Neural cell (in vitro differentiated cells): ENCODE results near the gene SLC12A7. TPM values are rescaled to one million over a fixed set of nuclear protein-coding genes. Genes with fewer than 3 reads are reported as not detected.

Experiments used
- H2AFZ ChIP-seq: fragments of 200-600, 300-800 bp; sonication (generic), shearing (Covaris generic); 2 replicates; pipeline ENCODE4 v1.6.0; 2014; ENCODE audit warnings: low read depth, mild to moderate bottlenecking, antibody characterized with exemption, low read length, moderate library complexity
- H3F3A ChIP-seq: fragments of 200-600 bp; shearing (Covaris generic); 2 replicates; pipeline ENCODE4 v1.6.1; 2016; ENCODE audit warnings: mild to moderate bottlenecking, moderate library complexity, mixed read lengths, antibody characterized with exemption, low read length; ENCODE audit not compliant: insufficient read depth, poor library complexity, severe bottlenecking
- H3K27ac ChIP-seq: fragments of 200-600, 300-800 bp; sonication (generic), shearing (Covaris generic); 2 replicates; pipeline ENCODE4 v1.5.1; 2014; ENCODE audit warnings: mild to moderate bottlenecking, low read length, moderate library complexity
- H3K27me3 ChIP-seq: fragments of 300-800, 200-600 bp; sonication (generic), shearing (Covaris generic); 2 replicates; pipeline ENCODE4 v1.6.0; 2014; ENCODE audit warnings: mild to moderate bottlenecking, low read depth, low read length, moderate library complexity; ENCODE audit not compliant: insufficient read depth
- H3K36me3 ChIP-seq: fragments of 300-800, 200-600 bp; sonication (generic), shearing (Covaris generic); 2 replicates; pipeline ENCODE4 v1.5.1; 2014; ENCODE audit warnings: mild to moderate bottlenecking, antibody characterized with exemption, low read length, moderate library complexity; ENCODE audit not compliant: insufficient read depth
- H3K4me2 ChIP-seq: fragments of 300-800, 200-600 bp; sonication (generic), shearing (Covaris generic); 2 replicates; pipeline ENCODE4 v1.6.0; 2014; ENCODE audit warnings: mild to moderate bottlenecking, low read length
- H3K4me3 ChIP-seq: fragments of 300-800, 200-600 bp; sonication (generic), shearing (Covaris generic); 2 replicates; pipeline ENCODE4 v1.5.1; 2014; ENCODE audit warnings: mild to moderate bottlenecking, low read length, moderate library complexity
- H3K79me2 ChIP-seq: fragments of 200-600 bp; shearing (Covaris generic); replicated peaks from 2 replicates; pipeline ENCODE4 v1.6.0; 2014; ENCODE audit warnings: mild to moderate bottlenecking, low read length, moderate library complexity; ENCODE audit not compliant: insufficient read depth
- H3K9ac ChIP-seq: fragments of 300-800, 200-600 bp; sonication (generic), shearing (Covaris generic); 2 replicates; pipeline ENCODE4 v1.6.1; 2016; ENCODE audit warnings: mild to moderate bottlenecking, low read length, mixed read lengths
- H3K9me2 ChIP-seq: fragments of 200-600 bp; shearing (Covaris generic); 2 replicates; pipeline ENCODE4 v1.6.1; 2016; ENCODE audit warnings: mild to moderate bottlenecking, low read length, mixed read lengths; ENCODE audit not compliant: insufficient read depth
- H3K9me3 ChIP-seq: fragments of 200-600, 300-800 bp; sonication (generic), shearing (Covaris generic); 2 replicates; pipeline ENCODE4 v1.6.1; 2016; ENCODE audit warnings: mild to moderate bottlenecking, mixed run types, low read length, moderate library complexity, mixed read lengths
- H4K20me1 ChIP-seq: fragments of 200-600 bp; shearing (Covaris generic); 2 replicates; pipeline ENCODE4 v1.6.1; 2016; ENCODE audit warnings: mild to moderate bottlenecking, mixed run types; ENCODE audit not compliant: insufficient read depth
- CTCF ChIP-seq: fragments of 450-650 bp; IDR thresholded peaks from 2 replicates; pipeline ENCODE4 v1.5.1; 2014; ENCODE audit warnings: antibody characterized with exemption, mild to moderate bottlenecking, moderate library complexity; ENCODE audit not compliant: poor library complexity, severe bottlenecking
- EP300 ChIP-seq: fragments of 450-650 bp; conservative IDR thresholded peaks from 2 replicates; pipeline ENCODE4 v1.6.1; 2014; ENCODE audit warnings: antibody characterized with exemption, mild to moderate bottlenecking, moderate library complexity; ENCODE audit not compliant: poor library complexity, severe bottlenecking
- EZH2 ChIP-seq: fragments of 200-600, 300-800 bp; shearing (Covaris generic), sonication (generic); IDR thresholded peaks from 2 replicates; pipeline ENCODE4 v1.6.1; 2014; ENCODE audit warnings: antibody characterized with exemption, low read length, borderline replicate concordance, mild to moderate bottlenecking; ENCODE audit not compliant: insufficient read depth, poor library complexity, severe bottlenecking
- MXI1 ChIP-seq: fragments of 450-650 bp; conservative IDR thresholded peaks from 2 replicates; pipeline ENCODE4 v1.6.1; 2014; ENCODE audit warnings: antibody characterized with exemption, mild to moderate bottlenecking; ENCODE audit not compliant: poor library complexity, severe bottlenecking
- POLR2AphosphoS5 ChIP-seq: IDR thresholded peaks from 2 replicates; pipeline ENCODE4 v1.6.1; 2012
- RAD21 ChIP-seq: fragments of 450-650 bp; conservative IDR thresholded peaks from 2 replicates; pipeline ENCODE4 v1.6.1; 2014; ENCODE audit warnings: antibody characterized with exemption, mild to moderate bottlenecking, moderate library complexity
- REST ChIP-seq: IDR thresholded peaks from 2 replicates; pipeline ENCODE4 v1.6.1; 2012; ENCODE audit warnings: borderline replicate concordance
- SMC3 ChIP-seq: fragments of 450-650 bp; conservative IDR thresholded peaks from 2 replicates; pipeline ENCODE4 v1.6.1; 2014; ENCODE audit warnings: antibody characterized with exemption, mild to moderate bottlenecking, moderate library complexity; ENCODE audit not compliant: poor library complexity
- TAF1 ChIP-seq: IDR thresholded peaks from 2 replicates; pipeline ENCODE4 v1.6.1; 2012; ENCODE audit warnings: low read depth
- polyA plus RNA-seq: library from polyadenylated mRNA; depleted of rRNA; stranded (reverse); fragments of >200 nt; gene quantifications from 2 replicates; pipeline ENCODE4 v1.2.3, GENCODE V29; 2014

Gene SLC12A7
- polyA plus RNA-seq, 1 donor from 2014 or later = 4.5 TPM

GRCh38 chr5:1151316-1151715, 39.5 kb upstream of the SLC12A7 start:
- no peaks in the 10 kb centered on the region for H3K36me3 ChIP-seq
- H3K27ac ChIP-seq = no peak overlapping the region
- H2AFZ ChIP-seq = no peak overlapping the region
- H3K4me3 ChIP-seq = no peak overlapping the region
- no peaks in the 10 kb centered on the region for H3K79me2 ChIP-seq
- no peaks in the 10 kb centered on the region for H3K9me2 ChIP-seq
- no peak overlapping the region for H3K9ac ChIP-seq
- peaks cover 22% of the 10 kb centered on the region for H3K27me3 ChIP-seq
- no peaks in the 10 kb centered on the region for H4K20me1 ChIP-seq
- no peaks in the 10 kb centered on the region for H3F3A ChIP-seq
- no peak overlapping the region for H3K4me2 ChIP-seq
- H3K9me3 ChIP-seq = no peaks in the 10 kb centered on the region
- TF ChIP-seq RAD21 (no peak), EZH2 (no peak), CTCF (no peak), MXI1 (no peak), TAF1 (no peak), SMC3 (no peak), REST (no peak), POLR2AphosphoS5 (no peak), EP300 (no peak)

GRCh38 chr5:1150866-1151265, 39.0 kb upstream of the SLC12A7 start:
- Histone ChIP-seq H3K27me3 (peaks cover 18% of the 10 kb centered on the region), H3K79me2 (no peaks in the 10 kb centered on the region), H2AFZ (no peak overlapping the region), H3K4me2 (no peak overlapping the region), H3K9me2 (no peaks in the 10 kb centered on the region), H3K9ac (no peak overlapping the region), H3F3A (no peaks in the 10 kb centered on the region), H3K36me3 (no peaks in the 10 kb centered on the region), H4K20me1 (no peaks in the 10 kb centered on the region), H3K9me3 (no peaks in the 10 kb centered on the region), H3K4me3 (no peak overlapping the region), H3K27ac (no peak overlapping the region)
- TF ChIP-seq REST (no peak), POLR2AphosphoS5 (no peak), MXI1 (no peak), CTCF (no peak), EP300 (no peak), RAD21 (no peak), TAF1 (no peak), SMC3 (no peak), EZH2 (no peak)
